HL-60 (cell line): Measurements from ENCODE around the gene CD58.
A peak's percentile ranks its signal among the peaks of the same experiment; 100 is the strongest.

Experiments
- DNase-seq, 2 experiments: peaks; one replicate each; pipeline ENCODE4 v3.0.0-alpha.2; 2010 to 2020; ENCODE audit warnings: low read depth in 1 of 2, low spot score in 1 of 2
- H3K27ac ChIP-seq: fragments of 250-450 bp; sonication (Bioruptor Pico); replicated peaks from 2 replicates; pipeline ENCODE4 v1.5.1; 2020; ENCODE audit warnings: mild to moderate bottlenecking, moderate library complexity
- H3K27me3 ChIP-seq: fragments of 250-450 bp; sonication (Bioruptor Pico); 2 replicates; pipeline ENCODE4 v1.5.1; 2021; ENCODE audit warnings: mild to moderate bottlenecking, moderate library complexity; ENCODE audit not compliant: insufficient read depth, poor library complexity, severe bottlenecking
- H3K4me3 ChIP-seq: replicated peaks from 2 replicates; pipeline ENCODE4 v1.5.1; 2011; ENCODE audit warnings: mild to moderate bottlenecking, control low read depth, low read length; ENCODE audit not compliant: insufficient read depth
- CTCF ChIP-seq: IDR thresholded peaks from one replicate; pipeline ENCODE4 v1.5.1; 2011; ENCODE audit warnings: low read length, control low read depth, inconsistent platforms; ENCODE audit not compliant: insufficient read depth
- GABPA ChIP-seq: IDR thresholded peaks from 2 replicates; pipeline ENCODE4 v1.6.1; 2012; ENCODE audit warnings: low read depth
- POLR2AphosphoS5 ChIP-seq: IDR thresholded peaks from 2 replicates; pipeline ENCODE4 v1.6.1; 2012; ENCODE audit warnings: low read depth
- SPI1 ChIP-seq: IDR thresholded peaks from 2 replicates; pipeline ENCODE4 v1.6.1; 2012; ENCODE audit warnings: low read depth, mild to moderate bottlenecking, borderline replicate concordance
- TF ChIP-seq, protein P1 (sequence below): IDR thresholded peaks from 2 replicates; pipeline ENCODE4 v1.6.1; 2012; ENCODE audit warnings: low read depth; ENCODE audit not compliant: insufficient replicate concordance

The CD58 gene

DNA sequence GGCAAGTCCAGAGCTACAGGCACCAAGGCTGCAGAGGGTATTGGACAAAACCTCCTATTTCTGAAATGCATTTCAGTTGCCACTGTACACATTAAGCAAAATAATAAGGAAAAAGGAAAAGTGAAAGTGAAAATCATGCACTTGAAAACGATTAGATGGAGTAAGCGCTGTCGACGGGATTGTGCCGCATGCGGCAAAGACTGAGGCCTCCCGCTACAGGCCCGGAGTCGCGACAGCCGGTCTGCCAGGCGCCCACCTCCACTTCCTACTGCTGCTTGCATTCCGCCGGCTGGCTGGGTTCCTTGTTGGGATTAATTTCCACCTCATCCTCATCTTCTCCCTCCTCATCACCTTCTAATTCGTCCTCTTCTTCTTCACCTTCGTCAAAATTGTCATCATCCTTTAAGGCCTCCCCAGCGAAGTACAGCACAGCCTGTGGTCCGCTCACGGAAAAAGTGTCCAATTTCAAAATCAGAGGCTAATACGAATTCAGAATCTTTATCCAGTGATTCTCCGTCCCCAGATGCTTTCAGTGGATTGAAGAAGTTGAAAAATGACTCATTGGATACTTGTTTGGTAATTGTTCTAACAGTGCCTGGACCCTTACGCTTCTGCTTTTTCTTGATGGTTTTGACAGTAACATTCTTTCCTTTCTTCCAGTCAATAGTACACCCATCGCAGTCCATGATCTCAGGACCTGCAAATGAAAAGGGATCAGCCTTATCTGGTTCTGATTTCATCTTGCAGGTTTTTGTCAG is 38.0 kb downstream of the CD58 start:
- DNase-seq, result no peak
- no peak overlapping the region for H3K27ac ChIP-seq
- TF ChIP-seq SPI1 (peak; percentile 15; the same call in 1 of the 2 replicates), POLR2AphosphoS5 (no peak), GABPA (no peak), CTCF (no peak)

DNA sequence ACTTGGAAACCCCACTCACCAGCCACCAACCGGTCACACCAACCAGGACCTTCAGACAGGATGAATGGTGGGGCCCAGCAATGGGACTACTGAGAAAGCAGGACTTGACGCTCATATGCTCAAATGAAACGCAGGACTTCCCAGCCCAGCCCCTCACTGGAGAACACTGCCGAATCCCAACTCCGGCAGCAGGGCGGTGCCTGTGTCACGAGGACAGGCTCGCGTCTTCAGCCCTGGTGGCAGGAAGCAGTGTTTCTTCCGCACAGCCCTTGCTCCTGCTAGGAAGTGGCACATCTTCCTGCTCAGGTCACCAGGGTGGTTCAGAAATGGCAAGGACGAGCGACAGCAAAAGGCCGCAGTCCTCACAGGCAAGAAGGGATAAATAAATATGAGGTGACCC is 38.9 kb downstream of the CD58 start:
- no peak overlapping the region for H3K27ac ChIP-seq

More for the DNA sequence above, 38.0 kb downstream of the CD58 start:
- Histone ChIP-seq H3K27me3 (no peaks in the 10 kb centered on the region), H3K4me3 (no peak overlapping the region)

GRCh38 chr1:116529681-116530080 is 41.1 kb downstream of the CD58 start:
- TF ChIP-seq POLR2AphosphoS5 (no peak), CTCF (no peak), SPI1 (no peak), GABPA (no peak)
- TF ChIP-seq, protein P1, sequence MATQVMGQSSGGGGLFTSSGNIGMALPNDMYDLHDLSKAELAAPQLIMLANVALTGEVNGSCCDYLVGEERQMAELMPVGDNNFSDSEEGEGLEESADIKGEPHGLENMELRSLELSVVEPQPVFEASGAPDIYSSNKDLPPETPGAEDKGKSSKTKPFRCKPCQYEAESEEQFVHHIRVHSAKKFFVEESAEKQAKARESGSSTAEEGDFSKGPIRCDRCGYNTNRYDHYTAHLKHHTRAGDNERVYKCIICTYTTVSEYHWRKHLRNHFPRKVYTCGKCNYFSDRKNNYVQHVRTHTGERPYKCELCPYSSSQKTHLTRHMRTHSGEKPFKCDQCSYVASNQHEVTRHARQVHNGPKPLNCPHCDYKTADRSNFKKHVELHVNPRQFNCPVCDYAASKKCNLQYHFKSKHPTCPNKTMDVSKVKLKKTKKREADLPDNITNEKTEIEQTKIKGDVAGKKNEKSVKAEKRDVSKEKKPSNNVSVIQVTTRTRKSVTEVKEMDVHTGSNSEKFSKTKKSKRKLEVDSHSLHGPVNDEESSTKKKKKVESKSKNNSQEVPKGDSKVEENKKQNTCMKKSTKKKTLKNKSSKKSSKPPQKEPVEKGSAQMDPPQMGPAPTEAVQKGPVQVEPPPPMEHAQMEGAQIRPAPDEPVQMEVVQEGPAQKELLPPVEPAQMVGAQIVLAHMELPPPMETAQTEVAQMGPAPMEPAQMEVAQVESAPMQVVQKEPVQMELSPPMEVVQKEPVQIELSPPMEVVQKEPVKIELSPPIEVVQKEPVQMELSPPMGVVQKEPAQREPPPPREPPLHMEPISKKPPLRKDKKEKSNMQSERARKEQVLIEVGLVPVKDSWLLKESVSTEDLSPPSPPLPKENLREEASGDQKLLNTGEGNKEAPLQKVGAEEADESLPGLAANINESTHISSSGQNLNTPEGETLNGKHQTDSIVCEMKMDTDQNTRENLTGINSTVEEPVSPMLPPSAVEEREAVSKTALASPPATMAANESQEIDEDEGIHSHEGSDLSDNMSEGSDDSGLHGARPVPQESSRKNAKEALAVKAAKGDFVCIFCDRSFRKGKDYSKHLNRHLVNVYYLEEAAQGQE, result no peak
- DNase-seq, result no peak
- H3K27ac ChIP-seq, result no peak overlapping the region
- no peak overlapping the region for H3K4me3 ChIP-seq
- H3K27me3 ChIP-seq, result no peaks in the 10 kb centered on the region

More for the DNA sequence above, 38.9 kb downstream of the CD58 start:
- Histone ChIP-seq H3K4me3 (no peak overlapping the region), H3K27me3 (no peaks in the 10 kb centered on the region)
- DNase-seq, result no peak
- no peak for TF ChIP-seq CTCF
- TF ChIP-seq GABPA, result no peak
- no peak for TF ChIP-seq POLR2AphosphoS5
- no peak for TF ChIP-seq SPI1

DNA sequence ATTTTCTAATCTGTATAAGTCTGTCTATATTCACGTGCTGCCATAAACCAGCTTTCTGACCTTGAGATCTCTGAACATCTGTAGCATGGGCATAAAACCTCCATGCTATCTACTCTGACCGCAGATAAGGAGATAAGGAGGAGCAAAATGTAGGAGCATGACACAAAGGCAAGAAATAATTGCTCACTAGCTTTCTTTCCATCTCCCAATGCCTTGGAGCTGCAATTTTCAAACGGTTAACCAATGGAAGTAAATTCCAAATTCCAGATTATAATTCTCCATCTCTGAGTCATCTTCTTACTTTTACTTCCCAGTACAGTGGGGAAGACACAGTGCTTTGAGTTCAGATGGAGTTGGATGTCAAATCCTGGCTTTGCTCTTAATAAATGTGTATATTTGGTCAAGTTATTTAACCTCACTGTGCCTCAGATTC is 41.6 kb downstream of the CD58 start:
- TF ChIP-seq, protein P1, result no peak
- TF ChIP-seq GABPA, result no peak
- TF ChIP-seq CTCF, result no peak
- no peak for TF ChIP-seq POLR2AphosphoS5
- TF ChIP-seq SPI1, result no peak
- Histone ChIP-seq H3K27me3 (no peaks in the 10 kb centered on the region), H3K27ac (no peak overlapping the region), H3K4me3 (no peak overlapping the region)
- no peak for DNase-seq
